ENCODE results near the gene PRSS50. TPM values are rescaled to one million over a fixed set of nuclear protein-coding genes. Genes with fewer than 3 reads are reported as not detected.

Gene PRSS50
- total RNA-seq, 2 experiments from 2014 or later, result not detected

- Mint-ChIP-seq H3K27ac (no peak overlapping the region), H3K36me3 (ENCODE audit: low read depth) (no peaks in the 10 kb centered on the region), H3K27me3 (no peaks in the 10 kb centered on the region), H3K9me3 (no peaks in the 10 kb centered on the region), H3K4me1 (ENCODE audit: low read depth) (no peaks in the 10 kb centered on the region), H3K4me3 (no peak overlapping the region)
- CTCF ChIA-PET, result no interaction called here
- POLR2A ChIA-PET, result no interaction called here
- no peak for TF ChIP-seq CTCF (IDR thresholded peaks at IDR 0.05)
- ATAC-seq (no peak), DNase-seq (no peak)
- intact Hi-C loops (cut with micrococcal nuclease), result no loop called here
Observed at GRCh38 chr3:46681387-46681786, 36.3 kb downstream of the PRSS50 start.

GRCh38 chr3:46680298-46680826 is 37.3 kb downstream of the PRSS50 start:
- Mint-ChIP-seq H3K4me1 (ENCODE audit: low read depth) (no peaks in the 10 kb centered on the region), H3K9me3 (no peaks in the 10 kb centered on the region), H3K27me3 (no peaks in the 10 kb centered on the region), H3K27ac (no peak overlapping the region), H3K4me3 (no peak overlapping the region), H3K36me3 (ENCODE audit: low read depth) (no peaks in the 10 kb centered on the region)
- intact Hi-C loops (cut with micrococcal nuclease), result no loop called here
- ChIA-PET CTCF (no interaction called here), POLR2A (no interaction called here)
- ATAC-seq (no peak), DNase-seq (no peak)
- no peak for TF ChIP-seq CTCF (IDR thresholded peaks at IDR 0.05)

GRCh38 chr3:46679681-46680080 is 38.0 kb downstream of the PRSS50 start:
- DNase-seq (no peak), ATAC-seq (no peak)
- CTCF ChIA-PET, result no interaction called here
- no peaks in the 10 kb centered on the region for H3K9me3 Mint-ChIP-seq
- no peaks in the 10 kb centered on the region for H3K27me3 Mint-ChIP-seq
- H3K27ac Mint-ChIP-seq, result no peak overlapping the region
- intact Hi-C loops (cut with micrococcal nuclease), result no loop called here
- no peaks in the 10 kb centered on the region for H3K36me3 Mint-ChIP-seq (ENCODE audit: low read depth)
- no peaks in the 10 kb centered on the region for H3K4me1 Mint-ChIP-seq (ENCODE audit: low read depth)
- TF ChIP-seq CTCF (IDR thresholded peaks at IDR 0.05), result no peak
- H3K4me3 Mint-ChIP-seq, result no peak overlapping the region
- POLR2A ChIA-PET, result no interaction called here

GRCh38 chr3:46678280-46678679 is 39.4 kb downstream of the PRSS50 start:
- no peak overlapping the region for H3K27ac Mint-ChIP-seq
- POLR2A ChIA-PET, result no interaction called here
- intact Hi-C loops (cut with micrococcal nuclease), result no loop called here
- no peaks in the 10 kb centered on the region for H3K9me3 Mint-ChIP-seq
- no peak overlapping the region for H3K4me3 Mint-ChIP-seq
- no peak for TF ChIP-seq CTCF (IDR thresholded peaks at IDR 0.05)
- CTCF ChIA-PET, result no interaction called here
- H3K4me1 Mint-ChIP-seq (ENCODE audit: low read depth), result no peaks in the 10 kb centered on the region
- no peaks in the 10 kb centered on the region for H3K27me3 Mint-ChIP-seq
- DNase-seq (no peak), ATAC-seq (no peak)
- H3K36me3 Mint-ChIP-seq (ENCODE audit: low read depth), result no peaks in the 10 kb centered on the region

- no peaks in the 10 kb centered on the region for H3K4me1 Mint-ChIP-seq (ENCODE audit: low read depth)
- TF ChIP-seq CTCF (IDR thresholded peaks at IDR 0.05), result no peak
- intact Hi-C loops (cut with micrococcal nuclease), result no loop called here
- H3K36me3 Mint-ChIP-seq (ENCODE audit: low read depth), result no peaks in the 10 kb centered on the region
- POLR2A ChIA-PET, result no interaction called here
- no peak for ATAC-seq
- no peaks in the 10 kb centered on the region for H3K9me3 Mint-ChIP-seq
- DNase-seq, result no peak
- H3K4me3 Mint-ChIP-seq, result no peak overlapping the region
- CTCF ChIA-PET, result no interaction called here
- no peaks in the 10 kb centered on the region for H3K27me3 Mint-ChIP-seq
- no peak overlapping the region for H3K27ac Mint-ChIP-seq
Observed at GRCh38 chr3:46677411-46677726, 40.3 kb downstream of the PRSS50 start.
